ENCODE measurements around the gene MSLN.
A peak's percentile ranks its signal among the peaks of the same experiment; 100 is the strongest.

The MSLN gene

GRCh38 chr16:776824-777223 lies 16.3 kb downstream of the MSLN start:
- DNase-seq (ENCODE audit: low spot score) = no peak

DNA sequence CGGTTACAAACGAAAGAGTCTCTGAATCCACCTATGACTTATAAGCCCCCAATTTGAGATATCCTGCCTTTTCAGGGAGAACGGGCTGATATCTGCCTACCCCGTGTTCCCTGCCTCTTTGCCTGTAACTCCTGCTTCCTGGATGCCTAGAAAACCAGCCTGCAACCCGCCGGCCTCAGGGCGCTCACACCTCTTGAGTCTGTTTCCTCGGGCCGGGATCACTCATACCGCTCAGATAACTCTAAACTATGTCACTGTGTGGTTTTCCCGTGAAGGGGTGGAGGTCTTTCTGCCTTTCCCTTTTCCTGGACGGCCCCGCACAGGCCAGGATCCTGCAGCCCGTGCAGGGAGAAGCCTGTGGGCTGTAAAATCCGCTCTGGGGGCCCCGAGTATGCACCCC lies 17.3 kb downstream of the MSLN start:
- no peak for DNase-seq (ENCODE audit: low spot score)

- DNase-seq (ENCODE audit: low spot score) = no peak
Observed at GRCh38 chr16:778447-778846, 17.9 kb downstream of the MSLN start.

DNA sequence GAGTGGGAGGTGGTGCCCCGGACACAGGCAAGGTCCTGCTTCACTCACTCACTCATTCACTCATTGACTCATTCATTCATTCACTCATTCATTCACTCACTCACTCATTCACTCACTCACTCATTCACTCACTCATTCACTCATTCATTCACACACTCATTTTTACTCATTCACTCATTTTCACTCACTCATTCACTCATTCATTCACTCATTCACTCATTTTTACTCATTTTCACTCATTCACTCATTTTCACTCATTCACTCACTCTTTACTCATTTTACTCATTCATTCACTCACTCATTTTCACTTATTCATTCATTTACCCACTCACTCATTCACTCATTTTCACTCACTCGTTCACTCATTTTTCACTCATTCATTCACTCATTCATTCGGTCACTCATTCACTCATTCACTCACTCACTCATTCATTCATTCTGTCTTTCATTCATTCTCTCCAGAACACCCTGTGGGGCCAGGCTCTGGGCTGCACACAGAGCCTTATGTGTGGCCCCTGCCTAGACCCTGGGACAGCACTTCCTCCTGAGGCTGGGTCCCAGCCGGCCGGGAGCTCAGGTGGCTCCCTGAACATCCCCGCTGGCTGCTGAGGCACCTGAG lies 18.5 kb downstream of the MSLN start:
- DNase-seq (ENCODE audit: low spot score) = no peak

- no peak for DNase-seq (ENCODE audit: low spot score)
Observed at GRCh38 chr16:779561-779960, 19.0 kb downstream of the MSLN start.

- DNase-seq (ENCODE audit: low spot score) = no peak
Observed at GRCh38 chr16:780296-780695, 19.8 kb downstream of the MSLN start.

GRCh38 chr16:781346-782010 lies 20.9 kb downstream of the MSLN start:
- no peak for DNase-seq (ENCODE audit: low spot score)

GRCh38 chr16:782258-782657 lies 21.7 kb downstream of the MSLN start:
- no peak for DNase-seq (ENCODE audit: low spot score)

DNA sequence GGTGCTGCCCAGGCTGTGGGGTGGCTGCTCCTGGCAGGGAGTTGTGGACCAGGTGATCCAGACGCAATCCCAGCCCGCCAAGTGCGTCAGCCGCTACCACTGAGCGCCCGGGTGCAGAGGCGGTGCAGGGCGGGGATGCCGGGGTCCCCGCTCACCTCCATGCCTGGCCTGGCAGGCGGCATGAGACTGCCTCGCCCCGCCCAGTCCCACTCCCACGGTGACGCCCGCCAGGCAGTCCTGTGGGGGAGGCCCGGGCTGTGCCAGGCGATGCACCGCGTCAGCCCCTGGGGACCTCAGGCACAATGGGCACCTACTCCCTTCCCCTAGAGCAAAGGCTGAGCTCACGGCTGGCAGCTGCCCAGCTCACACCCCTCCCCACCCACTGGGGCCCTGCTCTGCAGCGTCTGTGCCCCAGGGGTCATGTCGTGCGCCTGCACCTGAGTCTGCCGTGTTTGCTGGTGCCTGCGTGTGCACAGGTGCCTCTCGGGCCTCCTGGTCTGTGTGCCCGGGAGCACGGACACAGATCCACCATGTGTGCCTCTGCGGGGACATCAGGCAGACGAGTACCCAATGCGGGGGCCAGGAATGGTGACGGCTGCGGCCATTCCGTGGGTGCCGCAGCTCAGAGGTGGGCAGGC lies 22.4 kb downstream of the MSLN start:
- no peak for DNase-seq (ENCODE audit: low spot score)

GRCh38 chr16:783404-784161 lies 23.0 kb downstream of the MSLN start:
- no peak for DNase-seq (ENCODE audit: low spot score)

DNA sequence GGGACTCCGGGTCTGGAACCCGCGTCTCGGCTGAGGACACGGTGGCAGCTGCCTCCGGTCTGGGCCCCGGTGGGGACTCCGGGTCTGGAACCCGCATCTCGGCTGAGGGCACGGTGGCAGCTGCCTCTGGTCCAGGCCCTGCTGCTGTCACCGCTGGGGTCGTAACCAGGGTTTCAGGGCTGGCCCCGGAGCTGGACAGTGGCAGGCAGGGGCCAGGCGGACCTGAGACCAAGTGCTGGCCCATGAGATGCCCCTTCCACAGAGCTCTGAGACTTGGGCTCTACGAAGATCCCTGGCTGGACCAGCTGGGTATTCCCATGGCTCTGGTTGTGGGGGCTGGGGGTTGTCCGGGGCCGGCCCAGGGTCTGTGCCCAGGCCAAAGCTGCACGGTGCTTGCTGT lies 23.9 kb downstream of the MSLN start:
- DNase-seq (ENCODE audit: low spot score) = no peak

DNA sequence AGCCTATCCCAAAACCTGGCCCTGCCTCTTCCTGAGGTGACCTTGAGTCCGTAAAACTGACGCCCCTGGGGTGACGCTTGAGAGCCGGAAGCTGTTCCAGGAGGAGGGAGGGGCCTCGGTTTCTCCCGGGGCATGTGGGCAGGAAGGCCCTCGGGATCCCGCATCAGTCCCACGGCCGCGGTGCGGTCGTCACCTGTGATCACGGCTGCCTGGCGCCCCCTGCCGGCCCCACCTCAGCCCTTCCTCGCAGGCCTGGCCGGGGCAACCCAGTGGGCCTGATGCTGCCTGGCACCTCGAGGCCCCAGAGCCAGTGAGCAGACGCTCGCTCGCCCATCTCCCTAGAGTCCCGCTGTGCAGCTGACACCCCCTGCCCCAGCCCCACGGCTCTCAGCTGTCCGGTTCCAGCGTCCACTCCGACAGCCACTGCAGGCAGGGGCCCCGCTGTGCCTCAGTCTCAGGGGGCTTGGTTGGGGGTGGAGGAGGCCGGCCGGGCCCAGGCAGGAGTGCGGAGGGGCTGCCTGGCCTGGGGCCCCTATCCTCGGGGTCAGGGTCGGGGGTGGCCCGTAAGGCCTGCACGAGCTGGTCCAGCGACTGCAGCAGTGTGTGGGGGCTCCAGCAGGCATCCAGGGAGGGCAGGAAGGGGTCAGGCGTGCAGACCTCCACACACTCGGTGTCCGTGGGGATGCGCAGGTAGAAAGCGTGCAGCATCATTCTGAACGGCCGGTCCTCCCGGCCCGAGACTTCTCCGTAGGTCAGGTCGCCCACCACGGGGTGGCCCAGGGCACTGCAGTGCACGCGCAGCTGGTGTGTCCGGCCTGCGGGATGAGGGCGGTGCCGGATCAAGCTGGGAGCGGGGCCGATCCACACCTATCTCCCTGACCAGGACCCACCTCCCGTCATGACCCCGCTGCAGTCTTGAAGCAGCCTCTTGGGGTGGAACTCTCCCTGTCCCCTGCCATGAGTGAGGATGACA lies 25.3 kb downstream of the MSLN start:
- DNase-seq (ENCODE audit: low spot score) = peak; percentile 20

DNA sequence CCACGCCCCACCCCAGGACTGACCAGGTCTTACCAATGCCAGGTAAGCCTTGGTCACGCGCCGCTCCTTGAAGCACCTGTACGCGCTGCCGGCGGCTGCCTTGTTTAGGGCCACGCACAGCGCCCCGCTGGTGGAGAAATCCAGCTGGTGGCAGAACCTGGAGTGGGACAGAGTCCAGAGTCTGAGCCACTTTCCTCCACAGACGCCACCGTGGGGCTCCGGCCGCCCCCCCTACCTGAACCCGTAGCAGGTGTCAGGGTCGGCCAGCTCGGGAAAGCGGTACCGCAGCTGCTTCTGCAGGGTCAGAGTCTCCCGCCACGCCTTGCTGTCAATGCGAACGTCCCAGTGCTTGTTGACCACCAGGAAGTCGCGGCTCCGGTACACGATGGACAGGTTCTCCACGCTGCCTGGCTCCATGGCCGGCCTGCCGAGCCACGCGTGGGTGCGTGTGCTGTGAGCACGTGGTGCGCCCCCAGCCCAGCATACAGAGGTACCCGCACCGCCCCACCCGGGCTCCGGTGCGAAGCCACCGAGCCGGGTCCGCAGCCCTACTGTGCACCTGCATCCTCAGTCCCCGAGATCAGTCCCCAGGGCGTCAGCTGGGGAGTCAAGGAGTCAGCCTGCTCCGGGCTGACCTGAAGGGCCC lies 26.9 kb downstream of the MSLN start:
- DNase-seq (ENCODE audit: low spot score) = no peak

GRCh38 chr16:787978-788398 lies 27.5 kb downstream of the MSLN start, which contains the start of gene RPUSD1:
RPUSD1 (minus strand) TSS chr16:788381; CDS start chr16:787737, 644 bp downstream.
- DNase-seq (ENCODE audit: low spot score) = no peak

- DNase-seq (ENCODE audit: low spot score) = peak; percentile 95
Observed at GRCh38 chr16:788399-789126, 28.0 kb downstream of the MSLN start, which contains the start of gene CHTF18. CHTF18 (plus strand) TSS chr16:788620; CDS start chr16:788685, 65 bp downstream.

- no peak for DNase-seq (ENCODE audit: low spot score)
Observed at GRCh38 chr16:789191-789850, 28.8 kb downstream of the MSLN start.

DNA sequence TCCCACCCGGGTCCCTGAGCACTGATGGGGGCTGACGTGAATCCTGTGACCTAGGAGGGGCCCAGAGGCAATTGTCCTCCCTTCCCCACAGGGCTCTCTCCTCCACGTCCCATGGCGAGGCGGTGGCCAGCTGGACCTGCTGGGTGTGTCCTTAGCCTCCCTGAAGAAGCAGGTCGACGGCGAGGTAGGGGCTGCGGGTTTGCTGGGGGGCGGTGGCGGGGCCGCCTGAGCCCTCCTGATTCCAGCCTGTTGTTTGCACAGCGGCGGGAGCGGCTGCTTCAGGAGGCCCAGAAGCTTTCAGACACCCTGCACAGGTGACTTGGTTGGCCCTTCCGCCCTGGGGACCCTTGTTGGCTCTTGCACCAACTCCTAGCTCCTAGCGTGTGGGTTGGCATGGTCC lies 29.6 kb downstream of the MSLN start:
- no peak for DNase-seq (ENCODE audit: low spot score)

- DNase-seq (ENCODE audit: low spot score) = no peak
Observed at GRCh38 chr16:791131-791530, 30.6 kb downstream of the MSLN start.

DNA sequence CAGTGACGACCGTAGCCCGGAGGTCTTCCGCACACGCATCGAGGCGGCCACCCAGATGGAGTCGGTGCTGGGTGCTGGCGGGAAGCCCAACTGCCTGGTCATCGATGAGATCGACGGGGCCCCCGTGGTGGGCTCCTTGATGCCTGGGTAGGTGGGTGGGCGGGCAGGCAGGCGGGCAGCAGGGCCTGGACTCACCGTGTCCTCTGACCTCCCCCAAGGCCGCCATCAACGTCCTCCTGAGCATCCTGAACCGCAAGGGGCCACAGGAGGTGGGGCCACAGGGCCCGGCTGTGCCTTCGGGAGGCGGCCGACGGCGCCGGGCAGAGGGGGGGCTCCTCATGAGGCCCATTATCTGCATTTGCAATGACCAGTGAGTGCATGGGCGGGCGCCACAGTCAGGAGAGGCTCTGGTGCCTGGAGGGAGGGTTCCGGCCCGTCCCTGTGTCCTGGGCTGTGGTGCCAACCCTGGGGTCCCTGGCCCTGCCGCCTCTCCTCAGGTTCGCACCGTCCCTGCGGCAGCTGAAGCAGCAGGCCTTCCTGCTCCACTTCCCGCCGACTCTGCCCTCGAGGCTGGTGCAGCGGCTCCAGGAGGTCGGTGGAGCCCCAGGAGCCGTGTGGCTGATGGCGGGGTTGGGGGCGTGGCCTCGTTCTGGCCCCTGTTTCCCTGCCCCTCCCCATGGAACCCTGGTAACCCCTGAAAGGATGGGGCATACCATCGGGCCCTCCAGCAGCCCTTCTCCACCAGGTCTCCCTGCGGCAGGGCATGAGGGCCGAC lies 31.9 kb downstream of the MSLN start:
- DNase-seq (ENCODE audit: low spot score) = no peak

Measured in COLO829 (cell line).